B cell (primary cell): ENCODE measurements around the gene RBPJ. TPM values are rescaled to one million over a fixed set of nuclear protein-coding genes. Genes with fewer than 3 reads are reported as not detected.

ENCODE experiments used
- ATAC-seq: fragments of 200-7000 bp; cut with Tn5 transposase; one replicate; pipeline ENCODE4 v1.10.0; 2021; ENCODE audit warnings: low read depth, mild to moderate bottlenecking, moderate number of reproducible peaks, moderate library complexity
- CTCF ChIA-PET: fragments of 350-600 bp; sonication (Branson Sonifier 250); formaldehyde crosslinking; loops from one replicate; lab custom pipeline; 2021; ENCODE audit warnings: antibody characterized with exemption, inconsistent platforms; lab: Charles Lee
- POLR2A ChIA-PET: fragments of 350-600 bp; sonication (Branson Sonifier 250); formaldehyde crosslinking; loops from one replicate; lab custom pipeline; 2021; ENCODE audit warnings: antibody characterized with exemption; lab: Charles Lee
- DNase-seq: peaks from one replicate; pipeline ENCODE4 v3.0.0; 2013
- H2AFZ ChIP-seq: 2 replicates; pipeline ENCODE4 v1.6.1; 2012; ENCODE audit warnings: mild to moderate bottlenecking, low read depth, low read length; ENCODE audit not compliant: insufficient read depth, poor library complexity, severe bottlenecking
- H3K27ac ChIP-seq, 2 donors: 1 replicate in 1 of 2; 2 replicates in 1 of 2; pipeline ENCODE4 v1.5.1; 2012 to 2013; ENCODE audit warnings: low read length in 2 of 2, mild to moderate bottlenecking in 2 of 2, moderate library complexity in 1 of 2
- H3K27me3 ChIP-seq, 4 experiments: fragments of 200-600 bp in 1 of 4; sonication (generic) in 1 of 4; replicated peaks in 1 of 4; 1 replicate in 2 of 4; 2 replicates in 2 of 4; pipeline versions ENCODE4 v1.6.1 to v1.7.0; 2013 to 2016; ENCODE audit warnings: low read length in 3 of 4, mild to moderate bottlenecking in 2 of 4, mixed read lengths in 1 of 4, moderate library complexity in 1 of 4; ENCODE audit not compliant: insufficient read depth in 4 of 4, control insufficient read depth in 3 of 4; ENCODE audit errors: control extremely low read depth in 1 of 4
- H3K36me3 ChIP-seq, 2 experiments: replicated peaks in 1 of 2; 1 replicate in 1 of 2; 2 replicates in 1 of 2; pipeline versions ENCODE4 v1.6.1 to v1.7.1; 2013; ENCODE audit warnings: low read length in 1 of 2; ENCODE audit not compliant: insufficient read depth in 2 of 2, control insufficient read depth in 1 of 2; ENCODE audit errors: control extremely low read depth in 1 of 2, extremely low read depth in 1 of 2
- H3K4me1 ChIP-seq, 2 donors: fragments of 200-600 bp in 1 of 2; sonication (generic) in 1 of 2; 1 replicate in 1 of 2; 2 replicates in 1 of 2; pipeline versions ENCODE4 v1.5.1 to v1.6.1; 2013 to 2017; ENCODE audit warnings: low read length in 2 of 2; ENCODE audit not compliant: control insufficient read depth in 2 of 2, insufficient read depth in 2 of 2
- H3K4me2 ChIP-seq: replicated peaks from 2 replicates; pipeline ENCODE3; 2012; ENCODE audit warnings: mild to moderate bottlenecking, low read depth, low read length; ENCODE audit not compliant: poor library complexity, severe bottlenecking
- H3K4me3 ChIP-seq, 5 experiments: fragments of 200-600 bp in 1 of 5; sonication (generic) in 1 of 5; 1 replicate in 3 of 5; 2 replicates in 2 of 5; pipeline versions ENCODE4 v1.5.1 to v1.7.0; 2011 to 2016; ENCODE audit warnings: low read length in 4 of 5, mild to moderate bottlenecking in 4 of 5, low read depth in 2 of 5, control low read depth in 1 of 5, moderate library complexity in 1 of 5; ENCODE audit not compliant: insufficient read depth in 1 of 5; ENCODE audit errors: control extremely low read depth in 1 of 5, extremely low read depth in 1 of 5
- H3K79me2 ChIP-seq: fragments of 200-600 bp; sonication (generic); one replicate; pipeline ENCODE4 v1.6.0; 2016; ENCODE audit warnings: low read length; ENCODE audit not compliant: control insufficient read depth, insufficient read depth
- H3K9ac ChIP-seq: fragments of 200-600 bp; sonication (generic); 2 replicates; pipeline ENCODE4 v1.6.1; 2017; ENCODE audit warnings: mild to moderate bottlenecking, low read length, moderate library complexity
- H3K9me3 ChIP-seq, 3 donors: one replicate each; pipeline versions ENCODE4 v1.6.1 to v1.7.1; 2013; ENCODE audit warnings: low read length in 2 of 3; ENCODE audit not compliant: control insufficient read depth in 2 of 3, insufficient read depth in 1 of 3; ENCODE audit errors: control extremely low read depth in 1 of 3
- H4K20me1 ChIP-seq: 2 replicates; pipeline ENCODE4 v1.6.0; 2012; ENCODE audit warnings: mild to moderate bottlenecking, low read length; ENCODE audit not compliant: insufficient read depth, control insufficient read depth, poor library complexity, severe bottlenecking
- H3K27ac Mint-ChIP-seq: one replicate; pipeline ENCODE4 v1.8.0; 2021; ENCODE audit warnings: mixed read lengths
- H3K27me3 Mint-ChIP-seq: one replicate; pipeline ENCODE4 v1.8.0; 2021; ENCODE audit warnings: mixed read lengths
- H3K4me1 Mint-ChIP-seq: one replicate; pipeline ENCODE4 v1.8.0; 2021; ENCODE audit warnings: mixed read lengths
- H3K4me3 Mint-ChIP-seq: one replicate; pipeline ENCODE4 v1.8.0; 2021; ENCODE audit warnings: mixed read lengths
- H3K9me3 Mint-ChIP-seq: one replicate; pipeline ENCODE4 v1.8.0; 2022; ENCODE audit warnings: mixed read lengths; ENCODE audit not compliant: insufficient read depth
- CTCF ChIP-seq: fragments of 200-600 bp; IDR thresholded peaks from one replicate; pipeline ENCODE4 v1.8.0; 2022; ENCODE audit warnings: antibody characterized with exemption, mild to moderate bottlenecking
- EZH2 ChIP-seq: IDR thresholded peaks from 2 replicates; pipeline ENCODE4 v1.6.1; 2012; ENCODE audit warnings: borderline replicate concordance, low read depth, mild to moderate bottlenecking, moderate library complexity, low read length; ENCODE audit not compliant: insufficient read depth, poor library complexity, severe bottlenecking
- WGBS: methylation state at CpG from one replicate; pipeline ENCODE4 v1.1.5; 2013; ENCODE audit warnings: missing lambda C conversion rate; ENCODE audit not compliant: insufficient coverage; 5-methylcytosine and 5-hydroxymethylcytosine counted together
- intact Hi-C: fragments of 100-400 bp; cut with micrococcal nuclease; formaldehyde crosslinking; loops from one replicate; pipeline ENCODE4 v1.10.0; 2022
- polyA plus RNA-seq: library from polyadenylated mRNA; depleted of rRNA; stranded (reverse); fragments of >200 nt; gene quantifications from 2 replicates; pipeline ENCODE4 v1.2.3, GENCODE V29; 2012
- total RNA-seq, 2 donors: library from RNA; stranded (reverse); fragments of 120-200 nt in 1 of 2; gene quantifications; 1 replicate in 1 of 2; 2 replicates in 1 of 2; pipeline versions ENCODE4 v1.2.3 to v1.2.4, GENCODE V29; 2013 to 2022

The RBPJ gene
- total and polyA plus RNA-seq, 2 donors (not counting 1 experiment from before 2014, with no cell fraction given): 10.6 to 50.1 TPM

GRCh38 chr4:26342328-26343037 is 21.7 kb downstream of the RBPJ start:
- H3K4me3 ChIP-seq: no peak overlapping the region
- no peak overlapping the region for H3K9ac ChIP-seq
- H3K9me3 ChIP-seq: no peaks in the 10 kb centered on the region
- no peak overlapping the region for H3K27ac ChIP-seq
- no peak overlapping the region for H3K4me3 Mint-ChIP-seq
- H3K9me3 Mint-ChIP-seq: no peaks in the 10 kb centered on the region
- TF ChIP-seq EZH2 (no peak), CTCF (no peak)
- POLR2A ChIA-PET: no interaction called here
- H3K27me3 Mint-ChIP-seq: no peaks in the 10 kb centered on the region
- H3K27ac Mint-ChIP-seq: no peak overlapping the region
- no peak for ATAC-seq
- H2AFZ ChIP-seq: no peak overlapping the region
- no peak for DNase-seq
- H3K4me2 ChIP-seq: no peak overlapping the region
- CTCF ChIA-PET: interaction anchor here (0.6 to 2.3 kb wide), 3 partner anchors 11 to 13 kb away, joined by 3 to 13 read pairs (median 3); no protein-coding TSS in a partner anchor
- peaks cover 49% of the 10 kb centered on the region for H3K4me1 Mint-ChIP-seq
- H3K27me3 ChIP-seq: no peaks in the 10 kb centered on the region
- peaks cover 69% of the 10 kb centered on the region for H4K20me1 ChIP-seq
- H3K79me2 ChIP-seq: peaks cover 92% of the 10 kb centered on the region
- WGBS: no CpG with 5 or more reads among the region's 3 CpGs
- intact Hi-C loops: no loop called here
- no peaks in the 10 kb centered on the region for H3K4me1 ChIP-seq
- H3K36me3 ChIP-seq: no peaks in the 10 kb centered on the region

- no peaks in the 10 kb centered on the region for H3K27me3 ChIP-seq
- H3K4me3 Mint-ChIP-seq: no peak overlapping the region
- 93% methylated on average over 2 of the region's 3 CpGs for WGBS
- no peaks in the 10 kb centered on the region for H3K4me1 ChIP-seq
- no peak overlapping the region for H3K27ac ChIP-seq
- H3K36me3 ChIP-seq: no peaks in the 10 kb centered on the region
- H3K27me3 Mint-ChIP-seq: no peaks in the 10 kb centered on the region
- ChIA-PET CTCF (interaction anchor here (0.6 kb wide), 1 partner anchor 12 kb away, joined by 3 read pairs; no protein-coding TSS in a partner anchor), POLR2A (no interaction called here)
- H3K4me1 Mint-ChIP-seq: peaks cover 47% of the 10 kb centered on the region
- H3K9ac ChIP-seq: no peak overlapping the region
- peaks cover 66% of the 10 kb centered on the region for H4K20me1 ChIP-seq
- intact Hi-C loops: no loop called here
- H3K79me2 ChIP-seq: peaks cover 92% of the 10 kb centered on the region
- H3K4me3 ChIP-seq: no peak overlapping the region
- no peak overlapping the region for H3K4me2 ChIP-seq
- ATAC-seq (no peak), DNase-seq (no peak)
- no peaks in the 10 kb centered on the region for H3K9me3 ChIP-seq
- no peak for TF ChIP-seq CTCF
- TF ChIP-seq EZH2: no peak
- no peak overlapping the region for H3K27ac Mint-ChIP-seq
- H3K9me3 Mint-ChIP-seq: no peaks in the 10 kb centered on the region
- H2AFZ ChIP-seq: no peak overlapping the region
Measured at GRCh38 chr4:26343038-26343398, 22.2 kb downstream of the RBPJ start.
